Activated naive CD4-positive, alpha-beta T cell treated with anti-CD3 and anti-CD28 coated beads, Interleukin-2, amount 50 U/mL, for 24 hours (primary cell): ENCODE data around the gene GAN.
A peak's percentile ranks its signal among the peaks of the same experiment; 100 is the strongest.

Experiments used
- H3K27ac Mint-ChIP-seq: one replicate; pipeline ENCODE4 v1.8.0; 2021; ENCODE audit warnings: mild to moderate bottlenecking, mixed read lengths
- H3K27me3 Mint-ChIP-seq: one replicate; pipeline ENCODE4 v1.8.0; 2021; ENCODE audit warnings: mixed read lengths
- H3K36me3 Mint-ChIP-seq: one replicate; pipeline ENCODE4 v1.8.0; 2021; ENCODE audit warnings: mixed read lengths
- H3K4me1 Mint-ChIP-seq: one replicate; pipeline ENCODE4 v1.8.0; 2021; ENCODE audit warnings: mixed read lengths
- H3K4me3 Mint-ChIP-seq: one replicate; pipeline ENCODE4 v1.8.0; 2021; ENCODE audit warnings: mild to moderate bottlenecking, mixed read lengths
- H3K9me3 Mint-ChIP-seq: one replicate; pipeline ENCODE4 v1.8.0; 2021; ENCODE audit warnings: mixed read lengths

GAN gene

DNA sequence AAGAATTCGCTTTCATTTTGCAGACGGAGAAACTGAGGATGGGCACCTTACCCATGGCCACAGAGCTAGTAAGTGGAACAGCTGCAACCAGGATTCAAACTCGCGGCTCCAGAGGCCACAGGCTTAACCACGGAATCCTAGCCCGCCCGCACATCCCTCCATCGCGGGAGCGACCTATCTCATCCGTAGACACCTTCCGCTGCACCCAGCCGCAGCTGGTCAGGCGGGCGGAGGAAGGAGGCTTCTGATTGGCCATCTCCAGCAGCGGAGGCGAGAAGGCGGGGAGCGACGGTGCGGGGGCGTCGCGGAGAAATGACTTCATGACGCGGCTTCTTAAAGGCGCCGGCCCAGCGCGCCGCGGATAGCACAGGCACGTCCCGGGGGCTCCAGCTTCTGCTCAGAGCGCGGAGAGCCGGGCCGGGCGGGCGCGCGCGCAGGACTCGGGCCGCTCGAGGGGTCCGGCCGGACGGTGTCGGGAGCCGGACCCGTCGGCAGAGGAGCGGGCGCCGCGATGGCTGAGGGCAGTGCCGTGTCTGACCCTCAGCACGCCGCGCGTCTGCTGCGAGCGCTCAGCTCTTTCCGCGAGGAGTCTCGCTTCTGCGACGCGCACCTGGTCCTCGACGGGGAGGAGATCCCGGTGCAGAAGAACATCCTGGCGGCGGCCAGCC lies at the start of gene GAN:
GAN (plus strand) TSS at position 360 of the 668 bp plus-strand sequence; CDS start at position 512, 152 bp downstream.
- no peaks in the 10 kb centered on the region for H3K36me3 Mint-ChIP-seq
- H3K4me1 Mint-ChIP-seq, result peaks cover 75% of the 10 kb centered on the region
- H3K27ac Mint-ChIP-seq, result peak within 1 kb of the TSS; percentile 96
- no peaks in the 10 kb centered on the region for H3K9me3 Mint-ChIP-seq
- peak within 1 kb of the TSS; percentile 96 for H3K4me3 Mint-ChIP-seq
- H3K27me3 Mint-ChIP-seq, result no peaks in the 10 kb centered on the region

DNA sequence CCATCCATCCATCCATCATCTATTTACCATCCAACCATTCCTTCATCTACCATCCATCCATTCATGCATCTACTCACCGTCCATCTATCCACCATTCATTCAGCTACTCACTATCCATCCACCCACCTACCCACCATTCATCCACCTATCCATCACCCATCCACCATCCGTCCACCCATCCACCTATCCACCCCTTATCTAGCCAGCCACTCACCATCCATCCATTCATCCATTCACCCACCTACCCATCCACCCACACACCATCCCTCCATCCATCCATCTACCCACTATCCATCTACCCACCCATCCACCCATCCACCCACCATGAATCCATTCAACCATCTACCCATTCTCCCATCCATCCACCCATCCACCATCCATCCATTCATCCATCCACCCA lies 49.7 kb upstream of the GAN start:
- peaks cover 4% of the 10 kb centered on the region for H3K27me3 Mint-ChIP-seq
- no peaks in the 10 kb centered on the region for H3K36me3 Mint-ChIP-seq
- H3K27ac Mint-ChIP-seq, result no peak overlapping the region
- no peaks in the 10 kb centered on the region for H3K4me1 Mint-ChIP-seq
- H3K4me3 Mint-ChIP-seq, result no peak overlapping the region
- H3K9me3 Mint-ChIP-seq, result no peaks in the 10 kb centered on the region

DNA sequence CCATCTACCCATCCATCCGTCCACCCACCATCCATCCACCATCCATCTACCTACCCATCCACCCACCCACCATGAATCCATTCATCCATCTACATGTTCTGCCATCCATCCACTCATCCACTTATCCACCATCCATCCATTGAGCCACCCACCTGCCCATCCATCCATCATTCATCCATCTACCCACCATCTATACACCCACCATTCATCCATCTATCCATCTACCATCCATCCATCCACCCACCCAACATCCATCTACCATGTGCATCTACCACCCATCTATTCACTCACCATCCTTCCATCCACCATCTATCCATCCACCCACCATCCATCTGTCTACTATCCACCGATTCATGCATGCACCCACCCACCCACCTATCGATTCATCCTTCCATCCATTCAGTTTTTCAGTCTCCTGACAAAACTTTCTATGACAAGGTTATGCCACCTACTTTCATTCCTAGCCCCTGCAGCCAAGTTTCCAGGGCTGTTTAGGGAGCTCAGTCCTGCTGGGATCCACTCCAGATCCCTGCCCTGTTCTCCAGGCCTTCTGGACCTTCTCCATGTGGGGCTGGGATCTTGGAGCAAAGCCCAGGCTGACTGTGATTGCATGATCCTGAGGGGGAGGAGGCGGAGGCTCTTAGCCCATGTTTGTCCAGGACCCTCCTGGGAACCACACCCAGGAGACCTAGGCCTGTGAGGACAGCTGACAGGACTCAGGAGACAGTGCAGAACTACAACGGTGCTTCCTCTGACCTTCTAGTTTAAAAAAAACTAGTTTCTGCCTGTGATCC lies 48.9 kb upstream of the GAN start:
- Mint-ChIP-seq H3K27ac (no peak overlapping the region), H3K4me3 (no peak overlapping the region), H3K9me3 (no peaks in the 10 kb centered on the region), H3K27me3 (peaks cover 4% of the 10 kb centered on the region), H3K4me1 (no peaks in the 10 kb centered on the region), H3K36me3 (no peaks in the 10 kb centered on the region)

DNA sequence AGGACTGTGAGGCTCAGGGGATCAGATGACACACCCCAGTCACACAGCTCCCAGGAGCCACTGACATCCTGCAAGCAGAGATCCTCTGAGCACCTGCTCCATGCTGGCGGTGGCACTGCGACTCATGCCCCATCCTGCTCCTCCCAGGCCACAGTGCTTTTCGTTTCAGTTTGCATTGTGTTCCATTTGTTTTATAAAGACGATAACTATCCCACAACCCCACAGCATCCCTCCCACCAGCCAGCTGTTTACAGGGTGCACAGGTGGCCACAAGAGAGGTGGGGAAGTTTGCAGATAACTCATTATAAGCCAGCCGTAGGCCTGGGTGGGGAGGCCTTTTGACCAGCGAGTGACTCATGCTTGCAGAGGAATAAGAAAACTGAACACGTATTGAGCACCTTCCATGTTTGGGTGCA lies 48.1 kb upstream of the GAN start:
- Mint-ChIP-seq H3K4me3 (no peak overlapping the region), H3K27me3 (peaks cover 4% of the 10 kb centered on the region), H3K36me3 (no peaks in the 10 kb centered on the region), H3K27ac (no peak overlapping the region), H3K9me3 (no peaks in the 10 kb centered on the region), H3K4me1 (no peaks in the 10 kb centered on the region)

DNA sequence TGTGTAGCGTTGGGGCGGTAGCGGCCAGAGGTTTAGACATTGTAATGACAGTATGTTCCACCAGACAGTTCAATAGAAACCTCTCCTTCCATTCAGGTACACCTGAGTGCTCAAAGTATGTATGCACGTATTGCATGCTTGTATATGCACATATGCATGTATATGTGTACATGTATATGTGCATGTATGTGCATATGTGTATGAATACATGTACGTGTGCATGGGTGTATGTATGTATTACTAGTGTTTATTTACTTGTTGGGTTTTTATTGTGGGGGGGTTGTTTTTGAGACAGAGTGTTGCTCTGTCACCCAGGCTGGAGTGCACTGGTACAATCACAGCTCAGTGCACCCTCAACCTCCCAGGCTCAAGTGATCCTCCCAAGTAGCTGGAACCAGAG lies 46.3 kb upstream of the GAN start:
- Mint-ChIP-seq H3K4me3 (no peak overlapping the region), H3K4me1 (no peaks in the 10 kb centered on the region), H3K27me3 (peaks cover 4% of the 10 kb centered on the region), H3K9me3 (no peaks in the 10 kb centered on the region), H3K27ac (no peak overlapping the region), H3K36me3 (no peaks in the 10 kb centered on the region)

- H3K27me3 Mint-ChIP-seq, result no peaks in the 10 kb centered on the region
- H3K27ac Mint-ChIP-seq, result no peak overlapping the region
- no peak overlapping the region for H3K4me3 Mint-ChIP-seq
- no peaks in the 10 kb centered on the region for H3K4me1 Mint-ChIP-seq
- H3K36me3 Mint-ChIP-seq, result no peaks in the 10 kb centered on the region
- no peaks in the 10 kb centered on the region for H3K9me3 Mint-ChIP-seq
Observed at GRCh38 chr16:81273223-81273950, 41.4 kb upstream of the GAN start.

GRCh38 chr16:81275064-81275532 lies 39.7 kb upstream of the GAN start:
- Mint-ChIP-seq H3K27me3 (no peaks in the 10 kb centered on the region), H3K4me1 (no peaks in the 10 kb centered on the region), H3K27ac (no peak overlapping the region), H3K4me3 (no peak overlapping the region), H3K36me3 (no peaks in the 10 kb centered on the region), H3K9me3 (no peaks in the 10 kb centered on the region)

DNA sequence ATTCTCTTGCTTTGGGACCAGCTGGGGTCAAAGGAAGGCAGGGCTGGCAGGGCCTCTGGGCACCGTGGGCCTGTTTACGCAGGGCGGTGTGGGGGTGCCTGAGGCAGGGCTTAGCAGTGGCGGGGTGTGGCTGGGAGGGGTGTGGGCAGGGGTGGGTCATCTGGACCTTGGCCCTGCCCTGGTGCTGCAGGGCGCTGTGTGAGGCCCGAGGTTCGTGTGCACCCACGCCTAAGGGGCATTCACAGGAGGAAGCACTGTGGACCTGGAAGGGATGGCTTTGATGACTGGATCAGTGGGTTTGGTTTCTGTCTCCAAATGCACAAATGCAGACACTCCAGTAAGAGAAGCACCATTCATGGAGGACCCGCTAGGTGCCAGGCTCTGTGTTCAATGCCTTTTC lies 39.0 kb upstream of the GAN start:
- Mint-ChIP-seq H3K27ac (no peak overlapping the region), H3K4me3 (no peak overlapping the region), H3K36me3 (no peaks in the 10 kb centered on the region), H3K4me1 (no peaks in the 10 kb centered on the region), H3K9me3 (no peaks in the 10 kb centered on the region), H3K27me3 (no peaks in the 10 kb centered on the region)

- Mint-ChIP-seq H3K27me3 (no peaks in the 10 kb centered on the region), H3K27ac (no peak overlapping the region), H3K4me1 (no peaks in the 10 kb centered on the region), H3K9me3 (no peaks in the 10 kb centered on the region), H3K4me3 (no peak overlapping the region), H3K36me3 (no peaks in the 10 kb centered on the region)
Observed at GRCh38 chr16:81276323-81276722, 38.4 kb upstream of the GAN start.

DNA sequence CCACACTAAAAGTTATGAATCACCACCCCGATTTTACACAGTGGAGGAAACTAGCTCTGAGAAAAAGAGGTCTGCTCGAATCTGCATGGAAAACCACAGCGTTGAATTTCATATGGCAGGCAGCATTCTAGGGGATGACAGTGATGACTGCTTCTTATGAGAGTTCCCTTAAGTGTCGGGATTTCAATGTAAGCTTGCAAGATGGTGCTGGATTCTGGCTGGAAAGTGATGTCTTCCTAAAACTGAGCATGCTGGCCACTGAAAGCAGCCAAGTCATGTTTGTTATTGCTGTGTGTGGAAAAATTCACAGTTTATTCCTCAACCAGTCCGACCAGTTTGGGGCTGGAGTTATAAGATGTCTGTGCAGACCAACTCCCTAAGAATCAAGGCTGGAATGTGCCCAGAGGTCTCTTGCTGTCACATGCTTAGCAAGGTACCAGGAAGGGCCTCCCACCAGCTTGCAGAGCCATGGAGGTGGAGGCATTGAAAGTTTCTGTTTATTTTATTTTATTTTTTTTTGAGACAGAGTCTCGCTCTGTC lies 37.2 kb upstream of the GAN start:
- no peaks in the 10 kb centered on the region for H3K4me1 Mint-ChIP-seq
- no peak overlapping the region for H3K27ac Mint-ChIP-seq
- no peaks in the 10 kb centered on the region for H3K36me3 Mint-ChIP-seq
- no peak overlapping the region for H3K4me3 Mint-ChIP-seq
- H3K9me3 Mint-ChIP-seq, result no peaks in the 10 kb centered on the region
- H3K27me3 Mint-ChIP-seq, result no peaks in the 10 kb centered on the region

DNA sequence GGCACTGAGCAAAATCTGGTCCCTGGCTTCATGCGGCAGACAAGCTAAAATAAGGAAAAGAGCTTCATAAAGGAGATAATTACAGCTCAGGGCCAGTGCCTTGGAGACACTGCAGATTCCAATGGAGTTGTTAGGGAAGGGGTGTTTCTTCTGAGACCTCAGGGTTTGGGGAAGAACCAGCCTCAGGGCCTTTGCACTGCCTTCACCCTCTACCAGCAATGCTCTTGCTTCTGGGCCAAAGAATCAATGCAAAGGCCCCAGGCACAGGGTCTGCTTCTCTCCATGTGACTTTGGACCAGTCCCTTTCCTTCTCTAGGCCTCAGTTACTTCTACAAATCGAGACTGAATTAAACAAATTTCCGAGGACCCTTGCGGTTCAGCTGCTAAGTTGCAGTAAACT lies 36.2 kb upstream of the GAN start:
- Mint-ChIP-seq H3K36me3 (no peaks in the 10 kb centered on the region), H3K27ac (no peak overlapping the region), H3K4me3 (no peak overlapping the region), H3K9me3 (no peaks in the 10 kb centered on the region), H3K27me3 (no peaks in the 10 kb centered on the region), H3K4me1 (no peaks in the 10 kb centered on the region)

GRCh38 chr16:81279392-81279791 lies 35.4 kb upstream of the GAN start:
- H3K9me3 Mint-ChIP-seq, result no peaks in the 10 kb centered on the region
- no peaks in the 10 kb centered on the region for H3K36me3 Mint-ChIP-seq
- H3K4me1 Mint-ChIP-seq, result no peaks in the 10 kb centered on the region
- H3K4me3 Mint-ChIP-seq, result no peak overlapping the region
- H3K27ac Mint-ChIP-seq, result no peak overlapping the region
- no peaks in the 10 kb centered on the region for H3K27me3 Mint-ChIP-seq

DNA sequence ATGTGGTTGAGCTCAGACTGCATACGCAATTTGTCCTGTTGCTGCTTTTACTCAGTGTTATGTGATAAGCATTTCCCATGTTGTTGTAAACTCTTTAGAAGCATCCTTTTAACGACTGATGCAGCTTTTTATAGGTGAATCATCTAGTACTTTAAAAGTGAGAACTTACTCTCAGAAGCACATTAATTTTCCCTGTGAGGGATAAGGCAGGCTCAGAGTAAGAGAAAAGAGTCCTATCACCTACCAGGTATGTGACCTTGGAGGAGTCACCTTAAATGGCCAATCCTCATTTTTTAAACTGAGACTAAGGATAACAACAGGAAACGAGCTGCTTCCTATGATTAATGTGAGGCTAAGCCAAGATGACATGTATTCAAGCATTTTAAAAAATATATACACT lies 34.4 kb upstream of the GAN start:
- Mint-ChIP-seq H3K27ac (no peak overlapping the region), H3K4me3 (no peak overlapping the region), H3K9me3 (no peaks in the 10 kb centered on the region)

DNA sequence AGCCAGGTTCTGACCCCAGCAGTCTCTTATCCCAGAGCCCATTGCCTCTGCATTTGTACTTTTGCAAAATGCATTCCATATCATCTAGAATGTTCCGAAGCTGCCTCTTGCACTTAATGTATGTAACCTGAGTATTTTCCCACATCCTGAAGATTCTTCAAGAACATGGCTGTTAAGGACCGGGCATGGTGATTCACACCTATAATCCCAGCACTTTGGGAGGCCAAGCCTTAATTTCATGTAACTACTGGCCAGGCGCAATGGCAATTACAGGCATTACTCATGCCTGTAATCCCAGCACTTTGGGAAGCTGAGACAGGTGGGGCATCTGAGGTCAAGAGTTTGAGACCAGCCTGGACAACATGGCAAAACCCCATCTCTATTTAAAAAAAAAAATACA lies 31.7 kb upstream of the GAN start:
- no peaks in the 10 kb centered on the region for H3K27me3 Mint-ChIP-seq
- no peak overlapping the region for H3K27ac Mint-ChIP-seq
- H3K4me3 Mint-ChIP-seq, result no peak overlapping the region
- H3K4me1 Mint-ChIP-seq, result no peaks in the 10 kb centered on the region
- H3K36me3 Mint-ChIP-seq, result no peaks in the 10 kb centered on the region
- no peaks in the 10 kb centered on the region for H3K9me3 Mint-ChIP-seq

More for the DNA sequence above, 34.4 kb upstream of the GAN start:
- Mint-ChIP-seq H3K36me3 (no peaks in the 10 kb centered on the region), H3K27me3 (no peaks in the 10 kb centered on the region), H3K4me1 (no peaks in the 10 kb centered on the region)

DNA sequence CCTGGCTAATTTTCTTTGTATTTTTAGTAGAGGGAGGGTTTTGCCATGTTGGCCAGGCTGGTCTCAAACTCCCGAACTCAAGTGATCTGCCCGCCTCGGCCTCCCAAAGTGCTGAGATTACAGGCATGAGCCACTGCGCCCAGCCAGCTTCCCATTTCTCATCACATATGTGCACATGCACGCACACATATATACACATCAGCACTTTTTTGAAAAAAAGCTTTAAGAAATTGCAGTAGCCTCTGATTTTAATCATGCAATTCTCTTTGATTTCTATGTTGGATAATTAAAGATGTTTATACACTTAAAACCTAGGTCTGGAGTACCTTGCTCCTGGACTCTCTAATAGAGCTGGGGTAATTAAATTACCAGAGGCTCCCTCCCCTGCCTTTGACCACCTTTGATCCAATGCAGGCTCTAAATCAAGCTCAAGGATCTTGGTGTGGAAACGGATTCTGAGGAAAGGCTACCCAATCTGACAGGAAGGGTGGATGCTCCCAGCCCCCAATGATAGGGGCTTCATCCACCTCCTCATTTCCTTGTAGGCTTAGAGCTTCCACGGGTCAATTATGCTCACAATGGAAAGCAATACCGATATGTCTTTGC lies 29.7 kb upstream of the GAN start:
- no peak overlapping the region for H3K27ac Mint-ChIP-seq
- H3K4me1 Mint-ChIP-seq, result no peaks in the 10 kb centered on the region
- no peaks in the 10 kb centered on the region for H3K9me3 Mint-ChIP-seq
- H3K4me3 Mint-ChIP-seq, result no peak overlapping the region
- no peaks in the 10 kb centered on the region for H3K27me3 Mint-ChIP-seq
- no peaks in the 10 kb centered on the region for H3K36me3 Mint-ChIP-seq
